AG04450 (cell line): ENCODE measurements around the gene KIAA1328. TPM values are rescaled to one million over a fixed set of nuclear protein-coding genes. Genes with fewer than 3 reads are reported as not detected.

Experiments
- CTCF ChIA-PET: fragments of 300-600, 350-600 bp; formaldehyde crosslinking; extraction: SDS; loops from one replicate; lab custom pipeline; 2022; ENCODE audit warnings: antibody characterized with exemption, inconsistent platforms; lab: Charles Lee
- POLR2A ChIA-PET: fragments of 350-600 bp; formaldehyde crosslinking; extraction: SDS; loops from one replicate; lab custom pipeline; 2021; ENCODE audit warnings: antibody characterized with exemption, inconsistent platforms; lab: Yijun Ruan, JAX
- DNase-seq: peaks from one replicate; pipeline ENCODE4 v3.0.0-alpha.2; 2011; ENCODE audit warnings: low read depth, low spot score
- H3K27ac ChIP-seq: one replicate; pipeline ENCODE4 v1.5.1; 2012; ENCODE audit warnings: low read depth, low read length, control low read depth
- H3K27me3 ChIP-seq: one replicate; pipeline ENCODE4 v1.6.0; 2012; ENCODE audit warnings: low read length; ENCODE audit not compliant: control insufficient read depth, insufficient read depth
- H3K4me3 ChIP-seq: 2 replicates; pipeline ENCODE4 v1.5.1; 2011; ENCODE audit warnings: mild to moderate bottlenecking, low read depth, low read length, control low read depth
- H3K9me3 ChIP-seq: 2 replicates; pipeline ENCODE4 v1.5.1; 2012; ENCODE audit warnings: low read length; ENCODE audit not compliant: control insufficient read depth, insufficient read depth
- CTCF ChIP-seq: IDR thresholded peaks from 2 replicates; pipeline ENCODE4 v1.5.1; 2011; ENCODE audit warnings: low read depth, low read length, control low read depth, inconsistent platforms
- polyA minus RNA-seq: library from RNA; depleted of rRNA, polyadenylated mRNA; stranded (reverse); fragments of >200 nt; gene quantifications from 2 replicates; pipeline ENCODE4 v1.2.3, GENCODE V29; 2011; rRNA and poly(A)+ RNA removed
- polyA plus RNA-seq: library from polyadenylated mRNA; depleted of rRNA; stranded (reverse); fragments of >200 nt; gene quantifications from 2 replicates; pipeline ENCODE4 v1.2.3, GENCODE V29; 2011; rRNA removed

Gene KIAA1328
- polyA plus RNA-seq (3.7 and 3.9 TPM in 2 replicates), polyA minus RNA-seq (5.3 and 11.3 TPM in 2 replicates)

- ChIA-PET POLR2A (interaction anchor here (1.1 to 1.3 kb wide), 3 partner anchors 15 to 21 kb away, joined by 3 to 4 read pairs (median 3); no protein-coding TSS in a partner anchor), CTCF (interaction anchor here (0.6 to 2.0 kb wide), 14 partner anchors 10 to 1770 kb away, joined by 3 to 13 read pairs (median 4); no protein-coding TSS in a partner anchor)
- no peaks in the 10 kb centered on the region for H3K27me3 ChIP-seq
- peak; percentile 47 for TF ChIP-seq CTCF
- DNase-seq = no peak
- peak within 1 kb of the TSS; percentile 83 for H3K27ac ChIP-seq
- no peaks in the 10 kb centered on the region; the same call in 1 of the 2 replicates for H3K9me3 ChIP-seq
- H3K4me3 ChIP-seq = peak within 1 kb of the TSS; percentile 98
Measured at GRCh38 chr18:36828630-36829361, at the start of gene KIAA1328, which contains the start of gene TPGS2. TSS of gene KIAA1328 (plus strand) at chr18:36829127. CDS start at chr18:36829139, 12 bp downstream. TSS of gene TPGS2 (minus strand) at chr18:36829002. CDS start at chr18:36828767, 235 bp downstream.

DNA sequence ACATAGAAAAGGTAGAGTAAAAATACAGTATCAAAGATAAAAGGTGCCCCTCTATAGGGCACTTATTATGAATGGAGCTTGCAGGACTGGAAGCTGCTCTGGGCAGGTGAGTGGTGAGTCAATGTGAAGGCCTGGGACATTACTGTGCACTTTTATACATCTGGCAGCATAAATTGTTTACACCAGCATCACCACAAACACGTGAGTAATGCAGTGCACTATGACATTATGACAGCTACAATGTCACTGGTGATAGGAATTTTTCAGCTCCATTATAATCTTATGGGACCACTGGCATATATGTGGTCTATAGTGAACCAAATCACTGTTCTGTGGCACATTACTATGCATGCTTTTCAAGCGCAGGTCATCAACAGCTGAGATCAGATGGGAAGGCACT lies 48.2 kb upstream of the KIAA1328 start:
- H3K9me3 ChIP-seq = no peaks in the 10 kb centered on the region
- no peak overlapping the region for H3K4me3 ChIP-seq
- no peaks in the 10 kb centered on the region for H3K27me3 ChIP-seq
- no peak for DNase-seq
- POLR2A ChIA-PET = no interaction called here
- no peak overlapping the region for H3K27ac ChIP-seq
- CTCF ChIA-PET = no interaction called here
- no peak for TF ChIP-seq CTCF

- Histone ChIP-seq H3K27me3 (no peaks in the 10 kb centered on the region), H3K27ac (no peak overlapping the region), H3K4me3 (no peak overlapping the region), H3K9me3 (no peaks in the 10 kb centered on the region)
- CTCF ChIA-PET = no interaction called here
- DNase-seq = no peak
- POLR2A ChIA-PET = no interaction called here
- TF ChIP-seq CTCF = no peak
Measured at GRCh38 chr18:36782710-36783109, 46.2 kb upstream of the KIAA1328 start.

- POLR2A ChIA-PET = no interaction called here
- no peak for DNase-seq
- Histone ChIP-seq H3K4me3 (no peak overlapping the region), H3K27me3 (no peaks in the 10 kb centered on the region), H3K27ac (no peak overlapping the region), H3K9me3 (no peaks in the 10 kb centered on the region)
- TF ChIP-seq CTCF = no peak
- CTCF ChIA-PET = no interaction called here
Measured at GRCh38 chr18:36783792-36784191, 45.1 kb upstream of the KIAA1328 start.

- CTCF ChIA-PET = interaction anchor here (1.2 kb wide), 1 partner anchor 24 kb away, joined by 3 read pairs; no protein-coding TSS in a partner anchor
- Histone ChIP-seq H3K27ac (no peak overlapping the region), H3K9me3 (no peaks in the 10 kb centered on the region), H3K27me3 (no peaks in the 10 kb centered on the region), H3K4me3 (no peak overlapping the region)
- no peak for TF ChIP-seq CTCF
- POLR2A ChIA-PET = no interaction called here
- no peak for DNase-seq
Measured at GRCh38 chr18:36786686-36787085, 42.2 kb upstream of the KIAA1328 start.
